ENCODE measurements around the gene RARG. TPM values are rescaled to one million over a fixed set of nuclear protein-coding genes. Genes with fewer than 3 reads are reported as not detected.
A peak's percentile ranks its signal among the peaks of the same experiment; 100 is the strongest.

Gene RARG
- total RNA-seq, 2 donors from 2014 or later: 11.4 to 21.5 TPM

DNA sequence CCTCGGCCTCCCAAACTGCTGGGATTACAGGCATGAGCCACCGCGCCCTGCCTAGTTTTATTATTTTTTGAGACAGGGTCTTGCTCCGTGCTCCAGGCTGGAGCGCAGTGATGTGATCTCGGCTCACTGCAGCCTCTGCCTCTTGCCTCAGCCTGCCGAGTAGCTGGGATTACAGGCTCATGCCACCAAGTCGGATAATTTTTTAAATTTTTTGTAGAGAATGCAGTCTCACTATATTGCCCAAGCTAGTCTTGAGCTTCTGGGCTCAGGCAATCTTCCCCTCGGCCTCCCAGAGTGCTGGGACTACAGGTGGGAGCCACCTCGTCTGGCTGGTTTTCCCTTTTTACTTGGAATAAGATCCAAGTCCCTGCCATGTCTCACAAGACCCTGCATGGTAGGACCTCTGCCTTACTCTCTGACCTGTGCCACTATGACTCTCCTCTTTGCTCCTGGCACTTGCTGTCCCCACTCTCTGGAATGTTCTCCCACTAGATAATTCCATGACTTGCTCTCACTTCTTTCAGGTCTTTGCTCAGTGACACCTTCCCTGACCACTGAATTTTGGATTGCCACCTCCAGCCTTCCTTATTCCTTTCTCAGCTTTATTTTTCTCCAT is 7.7 kb upstream of the RARG start:
- no peaks in the 10 kb centered on the region for H3K27me3 ChIP-seq
- intact Hi-C loops (cut with DNase I): no loop called here
- no peak overlapping the region for H3K9ac ChIP-seq (ENCODE audit: low read depth in 2 of 2, low read length in 2 of 2)
- TF ChIP-seq, protein P1, sequence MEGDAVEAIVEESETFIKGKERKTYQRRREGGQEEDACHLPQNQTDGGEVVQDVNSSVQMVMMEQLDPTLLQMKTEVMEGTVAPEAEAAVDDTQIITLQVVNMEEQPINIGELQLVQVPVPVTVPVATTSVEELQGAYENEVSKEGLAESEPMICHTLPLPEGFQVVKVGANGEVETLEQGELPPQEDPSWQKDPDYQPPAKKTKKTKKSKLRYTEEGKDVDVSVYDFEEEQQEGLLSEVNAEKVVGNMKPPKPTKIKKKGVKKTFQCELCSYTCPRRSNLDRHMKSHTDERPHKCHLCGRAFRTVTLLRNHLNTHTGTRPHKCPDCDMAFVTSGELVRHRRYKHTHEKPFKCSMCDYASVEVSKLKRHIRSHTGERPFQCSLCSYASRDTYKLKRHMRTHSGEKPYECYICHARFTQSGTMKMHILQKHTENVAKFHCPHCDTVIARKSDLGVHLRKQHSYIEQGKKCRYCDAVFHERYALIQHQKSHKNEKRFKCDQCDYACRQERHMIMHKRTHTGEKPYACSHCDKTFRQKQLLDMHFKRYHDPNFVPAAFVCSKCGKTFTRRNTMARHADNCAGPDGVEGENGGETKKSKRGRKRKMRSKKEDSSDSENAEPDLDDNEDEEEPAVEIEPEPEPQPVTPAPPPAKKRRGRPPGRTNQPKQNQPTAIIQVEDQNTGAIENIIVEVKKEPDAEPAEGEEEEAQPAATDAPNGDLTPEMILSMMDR (IDR thresholded peaks at IDR 0.05): no peak
- H3K27ac ChIP-seq: no peak overlapping the region
- no peak overlapping the region for H3K4me3 ChIP-seq
- H3K4me1 ChIP-seq: no peaks in the 10 kb centered on the region
- DNase-seq: no peak
- H3K36me3 ChIP-seq: no peaks in the 10 kb centered on the region
- no peaks in the 10 kb centered on the region for H3K9me3 ChIP-seq

DNA sequence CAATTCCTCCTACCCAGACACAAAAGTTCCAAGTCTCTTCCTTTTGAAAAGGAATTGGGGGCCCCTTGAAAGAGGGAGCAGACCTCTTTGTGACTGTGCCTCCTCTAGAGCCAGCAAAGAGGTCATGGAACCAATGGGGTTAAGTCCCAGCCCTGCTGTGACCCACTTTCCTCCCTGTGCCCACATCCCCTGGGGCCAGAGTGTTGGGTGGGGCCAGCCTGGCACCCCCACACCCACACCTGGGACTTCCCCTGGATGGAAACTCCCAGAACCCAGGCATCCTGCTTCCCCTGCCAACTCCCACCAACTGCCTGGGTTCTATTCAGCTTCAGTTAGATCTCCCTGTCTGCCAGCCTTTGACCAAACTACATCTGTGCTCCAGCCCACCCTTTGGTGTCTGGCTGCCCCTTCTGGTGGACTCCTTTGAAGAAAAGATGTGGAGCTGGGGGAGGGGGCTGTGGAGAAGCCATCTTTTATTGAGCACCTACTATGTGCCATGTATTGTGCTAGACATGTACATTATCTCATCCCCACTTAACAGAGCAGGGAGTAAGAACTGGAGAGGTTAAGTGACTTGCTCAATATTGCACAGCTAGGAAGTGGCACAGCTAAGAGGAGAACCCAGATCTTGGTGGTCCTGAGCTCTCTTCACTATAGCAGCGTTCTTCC is 4.6 kb upstream of the RARG start:
- intact Hi-C loops (cut with DNase I): no loop called here
- DNase-seq: no peak
- H3K27me3 ChIP-seq: no peaks in the 10 kb centered on the region

DNA sequence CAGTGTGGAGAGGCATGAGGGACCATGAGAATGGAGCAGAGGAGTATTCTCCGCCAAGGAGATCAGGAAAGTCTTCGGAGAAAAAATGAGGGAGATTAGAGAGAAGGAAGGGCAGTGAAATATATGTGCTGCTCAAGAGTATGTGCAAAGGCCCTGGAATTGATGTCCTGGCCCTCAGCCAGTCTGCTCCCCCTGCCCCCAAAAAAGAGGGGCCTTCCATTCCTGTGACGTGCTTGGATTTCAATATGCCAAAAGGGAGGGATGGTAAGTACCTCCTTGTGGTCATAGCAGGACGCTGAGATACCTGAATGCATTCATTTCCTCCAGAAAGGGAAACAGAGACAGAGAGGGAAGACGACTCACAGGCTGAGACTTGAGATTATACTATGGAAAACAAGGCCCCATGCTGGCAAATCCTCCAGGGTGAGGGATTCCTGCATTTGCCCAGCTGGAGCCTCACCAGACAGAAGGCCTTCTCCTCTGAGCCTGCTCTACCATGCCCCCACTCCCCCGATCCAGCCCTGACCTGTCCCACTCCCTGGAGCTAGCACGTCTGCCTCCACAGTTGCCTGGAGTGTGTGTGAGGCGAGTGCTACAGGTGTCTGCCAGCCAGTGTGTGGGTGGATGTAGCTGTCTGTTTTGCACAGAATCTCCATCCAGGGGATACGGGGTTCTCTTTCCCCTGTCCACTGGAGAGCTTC is 3.9 kb upstream of the RARG start:
- Histone ChIP-seq H3K4me1 (peaks cover 21% of the 10 kb centered on the region), H3K27ac (no peak overlapping the region), H3K4me3 (no peak overlapping the region), H3K36me3 (no peaks in the 10 kb centered on the region), H3K9me3 (no peaks in the 10 kb centered on the region), H3K9ac (ENCODE audit: low read depth in 2 of 2, low read length in 2 of 2) (no peak overlapping the region), H3K27me3 (no peaks in the 10 kb centered on the region)
- TF ChIP-seq, protein P1 (IDR thresholded peaks at IDR 0.05): no peak
- DNase-seq: no peak
- intact Hi-C loops (cut with DNase I): no loop called here

More for the DNA sequence above, 4.6 kb upstream of the RARG start:
- TF ChIP-seq, protein P1 (IDR thresholded peaks at IDR 0.05): no peak
- H3K4me1 ChIP-seq: peaks cover 19% of the 10 kb centered on the region
- H3K9ac ChIP-seq (ENCODE audit: low read depth in 2 of 2, low read length in 2 of 2): no peak overlapping the region
- H3K4me3 ChIP-seq: no peak overlapping the region
- H3K9me3 ChIP-seq: no peaks in the 10 kb centered on the region
- H3K36me3 ChIP-seq: no peaks in the 10 kb centered on the region
- H3K27ac ChIP-seq: no peak overlapping the region

DNA sequence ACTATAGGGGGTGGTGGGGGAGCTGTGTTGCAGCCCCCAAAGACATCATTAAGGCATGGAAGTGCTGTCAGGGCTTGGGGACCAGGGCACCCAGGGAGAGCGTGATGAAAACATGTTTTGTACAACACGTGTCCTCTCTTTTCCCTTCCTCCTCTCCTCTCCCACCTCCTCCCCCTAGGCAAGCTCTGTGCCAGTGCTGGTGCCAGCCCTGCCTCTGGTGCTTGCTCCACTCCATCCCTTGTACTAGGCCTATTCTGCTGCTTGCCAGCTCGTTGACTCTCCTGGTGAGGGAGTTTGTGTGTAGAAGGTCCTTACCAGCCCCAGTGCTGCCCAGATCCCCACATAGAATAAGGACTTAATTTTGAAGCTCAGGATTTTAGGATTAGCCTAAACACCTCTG is 3.2 kb upstream of the RARG start:
- Histone ChIP-seq H3K4me1 (peaks cover 21% of the 10 kb centered on the region), H3K27ac (no peak overlapping the region), H3K9me3 (no peaks in the 10 kb centered on the region), H3K4me3 (no peak overlapping the region), H3K36me3 (no peaks in the 10 kb centered on the region), H3K27me3 (no peaks in the 10 kb centered on the region), H3K9ac (ENCODE audit: low read depth in 2 of 2, low read length in 2 of 2) (no peak overlapping the region)
- intact Hi-C loops (cut with DNase I): no loop called here
- no peak for DNase-seq
- TF ChIP-seq, protein P1 (IDR thresholded peaks at IDR 0.05): no peak

DNA sequence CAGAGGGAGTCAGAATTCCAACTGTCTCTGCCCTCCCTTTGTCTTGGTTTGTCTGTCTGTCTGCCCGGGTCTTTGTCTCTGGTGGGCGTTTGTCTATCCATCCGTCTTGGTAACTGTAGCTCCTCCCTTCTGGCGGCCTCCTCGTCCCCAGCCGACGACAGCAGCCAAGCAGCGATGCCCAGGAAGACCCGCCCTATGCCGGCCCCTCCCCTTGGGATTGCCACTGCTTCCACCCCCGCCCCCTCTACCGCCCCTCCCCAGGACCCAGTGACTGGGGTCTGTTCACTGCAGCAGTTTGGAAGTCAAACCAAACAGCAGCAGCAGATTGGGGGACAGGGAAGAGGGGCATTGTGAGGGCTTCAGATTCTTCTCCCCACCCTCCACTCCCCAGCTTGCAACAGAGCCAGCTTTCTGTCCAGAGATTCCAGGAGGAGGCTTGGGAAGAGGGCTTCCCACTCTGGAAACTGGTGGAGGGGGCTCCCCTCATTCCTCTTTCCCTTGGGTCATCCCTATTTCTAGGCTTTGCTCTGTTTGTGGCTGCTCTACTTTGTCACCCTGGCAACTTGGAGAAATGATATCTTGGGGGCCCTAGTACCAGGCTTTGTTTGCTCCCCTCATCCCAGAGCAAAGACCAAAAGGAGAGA is 2.4 kb upstream of the RARG start:
- Histone ChIP-seq H3K27me3 (no peaks in the 10 kb centered on the region), H3K9me3 (no peaks in the 10 kb centered on the region), H3K27ac (no peak overlapping the region), H3K9ac (ENCODE audit: low read depth in 2 of 2, low read length in 2 of 2) (peak overlapping the region in 1 of 2 donors; percentile 57), H3K4me1 (peaks cover 21% of the 10 kb centered on the region), H3K36me3 (no peaks in the 10 kb centered on the region), H3K4me3 (no peak overlapping the region)
- no peak for DNase-seq
- intact Hi-C loops (cut with DNase I): no loop called here
- TF ChIP-seq, protein P1 (IDR thresholded peaks at IDR 0.05): no peak
